Stimulated activated CD4-positive, alpha-beta T cell treated with anti-CD3 and anti-CD28 coated beads, TNF-alpha, amount 100 ng/mL, for 1 hour (primary cell): Measurements from ENCODE around the gene BEX5.
A peak's percentile ranks its signal among the peaks of the same experiment; 100 is the strongest.
"Not testable (repeated sequence)": the region's sequence is repeated elsewhere in the genome, so short reads cannot be mapped to it uniquely, and the experiment has no call there.

Experiments used
- DNase-seq, 3 donors: peaks; one replicate each; pipeline ENCODE4 v3.0.0-alpha.2; 2020; ENCODE audit warnings: low read depth in 3 of 3, low spot score in 1 of 3

The BEX5 gene

DNA sequence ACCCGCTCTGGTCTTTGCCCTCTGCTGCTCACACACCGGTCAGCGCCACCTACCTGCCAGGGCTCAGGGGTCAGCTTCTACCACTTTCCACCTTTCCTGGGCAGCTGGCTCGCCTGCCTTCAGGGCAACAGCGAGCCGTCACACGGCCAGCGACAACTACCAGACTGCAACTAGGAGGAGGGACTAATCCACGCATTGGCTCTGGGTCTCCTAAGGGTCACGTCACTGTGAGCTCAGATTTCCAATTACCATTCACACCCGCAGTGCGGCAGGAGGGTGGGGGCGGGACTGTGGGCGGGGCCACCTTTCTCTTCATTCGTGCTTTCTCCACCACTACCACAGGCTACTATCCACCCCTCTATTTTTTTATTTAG, at the start of gene BEX5:
TSS of gene BEX5 (minus strand) at position 172 of the 374 bp plus-strand sequence. CDS start 1,712 bp downstream, outside the sequence.
- peak in 2 of 3 donors; percentile 25 to 26 for DNase-seq

DNA sequence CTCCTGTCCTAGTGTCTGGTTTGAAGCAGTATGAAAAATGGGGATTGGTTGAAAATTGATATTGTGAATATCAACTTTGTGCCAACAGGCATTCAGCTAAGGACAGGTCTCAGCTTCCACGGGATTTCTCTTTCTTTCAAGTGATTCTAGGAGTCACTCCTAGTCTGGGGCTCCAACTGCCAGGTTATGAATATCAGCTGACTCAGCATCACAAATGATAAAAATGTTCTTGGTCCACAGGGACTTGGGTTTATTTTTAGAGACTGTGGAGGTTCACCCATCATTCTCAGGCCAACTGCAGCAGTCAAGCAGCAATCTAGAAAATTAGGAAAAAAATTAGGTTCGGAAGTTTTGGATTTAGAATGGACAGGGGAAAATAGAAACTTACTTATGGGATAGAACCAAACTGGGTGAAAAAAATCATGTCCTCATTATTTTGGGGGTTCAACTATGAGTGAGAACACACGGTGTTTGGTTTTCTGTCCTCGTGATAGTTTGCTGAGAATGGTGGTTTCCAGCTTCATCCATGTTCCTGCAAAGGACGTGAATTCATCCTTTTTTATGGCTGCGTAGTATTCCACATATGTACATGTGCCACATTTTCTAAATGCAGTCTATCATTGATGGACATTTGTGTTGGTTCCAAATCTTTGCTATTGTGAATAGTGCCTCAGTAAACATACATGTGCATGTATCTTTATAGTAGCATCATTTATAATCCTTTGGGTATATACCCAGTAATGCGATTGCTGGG, 30.4 kb upstream of the BEX5 start:
- no peak for DNase-seq

DNA sequence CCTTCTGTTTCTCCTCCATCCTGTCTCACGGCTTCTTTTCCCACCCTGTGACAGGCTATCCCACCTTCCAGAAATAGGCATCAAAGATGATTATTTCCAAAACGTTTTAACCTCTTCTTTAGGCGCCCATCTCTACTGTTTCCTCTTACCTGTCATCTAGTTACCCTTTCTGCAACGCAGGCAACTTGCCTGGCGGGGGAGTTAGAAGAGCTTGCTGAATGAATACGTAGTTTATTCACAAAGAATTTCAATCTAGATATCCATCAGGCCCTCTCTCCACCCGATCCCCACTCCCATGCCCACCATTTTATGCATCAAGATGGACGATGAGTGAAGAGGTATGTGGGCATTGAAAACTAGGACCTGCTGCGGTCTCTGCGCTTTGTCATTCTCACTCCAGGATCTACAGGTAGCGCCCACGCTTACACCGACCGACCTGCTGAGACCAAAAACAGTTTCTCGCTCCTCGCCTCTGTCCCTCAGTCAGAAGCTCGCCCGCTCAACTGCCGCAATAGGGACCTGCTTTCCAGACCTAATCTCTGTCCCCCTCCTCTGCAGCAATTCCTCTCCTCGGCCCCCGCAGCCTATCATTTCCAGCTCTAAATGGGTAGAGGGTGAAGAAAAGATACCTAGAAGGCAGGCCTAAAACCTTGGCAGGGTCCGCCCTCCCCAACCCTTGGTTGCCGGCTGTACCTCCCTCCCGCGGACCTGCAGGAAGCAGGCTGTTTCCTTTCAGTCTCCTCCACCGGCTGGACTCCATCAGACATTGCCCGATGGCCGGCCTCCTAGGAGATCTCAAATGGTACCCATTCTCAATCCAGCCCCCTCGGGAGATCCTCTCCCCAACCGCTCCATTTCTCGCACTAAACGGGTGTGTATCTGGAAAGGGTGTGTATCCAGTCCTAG, 624 bp downstream of the BEX5 start:
- DNase-seq = no peak

DNA sequence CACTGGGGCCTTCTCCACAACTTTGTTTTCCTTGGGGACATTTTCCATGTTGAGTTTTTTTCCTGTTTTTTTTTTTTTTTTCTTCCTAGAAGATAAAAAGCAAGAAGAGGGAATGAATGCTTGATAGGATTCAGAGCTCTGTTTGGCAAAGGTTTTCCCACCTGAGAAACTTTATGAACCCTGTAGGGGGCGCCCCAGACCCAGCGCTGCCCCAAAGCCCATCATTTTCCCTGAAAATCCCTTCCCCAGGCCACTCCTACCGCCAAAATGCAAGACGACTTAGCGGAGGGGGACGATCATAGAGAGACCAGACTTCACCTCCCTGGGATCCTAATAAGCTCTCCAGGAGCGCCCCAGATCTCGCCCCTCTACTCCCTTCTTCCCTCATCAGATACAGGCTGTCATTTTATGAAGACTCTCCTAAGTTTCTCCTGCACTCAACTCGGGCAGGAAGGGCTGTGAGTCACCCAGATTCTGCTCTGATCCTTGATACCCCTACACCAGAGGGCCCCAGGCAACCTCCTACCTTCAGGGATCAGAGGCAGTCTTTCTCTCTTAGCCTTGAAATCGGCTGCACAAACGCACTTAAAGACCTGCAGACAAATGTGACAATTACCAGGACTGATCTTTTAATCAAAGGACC, 1.4 kb downstream of the BEX5 start:
- no peak for DNase-seq

DNA sequence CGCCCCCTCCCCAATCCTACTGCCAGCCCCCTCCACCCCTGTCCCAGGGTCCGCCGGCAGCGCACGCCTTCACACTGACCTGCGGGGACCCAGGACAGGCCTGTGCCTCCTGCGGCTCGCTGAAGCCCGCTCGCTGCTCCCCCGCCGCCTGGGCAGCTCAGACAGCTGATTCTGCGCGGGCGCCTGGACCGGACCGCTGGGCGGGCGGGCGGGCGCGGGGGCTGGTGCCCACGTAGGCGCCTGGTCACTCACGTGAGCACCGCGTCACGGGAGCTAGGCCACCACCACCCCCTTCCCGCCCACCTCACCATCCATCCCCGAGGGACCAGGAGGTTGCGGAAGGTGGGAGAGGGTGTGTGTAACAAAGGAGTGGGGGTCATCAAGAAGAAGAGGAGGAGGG, 13.5 kb downstream of the BEX5 start, which contains the start of gene TCEAL6:
TSS of gene TCEAL6 (minus strand) at position 208 of the 400 bp plus-strand sequence.
- DNase-seq = not testable (repeated sequence)

DNA sequence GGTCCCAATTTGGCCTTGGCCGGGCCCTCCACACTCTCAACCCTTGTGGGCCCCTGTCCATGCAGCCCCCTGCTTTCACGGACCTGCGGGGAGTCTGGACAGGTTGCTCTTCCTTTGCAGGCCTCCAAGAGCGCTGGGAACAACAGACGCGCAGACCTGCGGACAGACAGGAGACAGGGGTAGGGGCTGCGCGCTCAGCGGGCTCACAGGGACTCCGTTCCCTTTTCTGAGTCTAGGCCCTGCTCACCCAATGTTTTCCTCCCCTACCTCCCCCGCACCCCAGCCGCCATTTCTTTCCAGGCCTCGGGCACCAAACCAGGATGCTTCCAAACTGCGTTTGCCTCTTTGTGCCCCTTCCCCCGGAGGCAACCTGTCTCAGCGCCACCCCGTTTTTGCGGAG, 14.1 kb downstream of the BEX5 start:
- DNase-seq = not testable (repeated sequence)

DNA sequence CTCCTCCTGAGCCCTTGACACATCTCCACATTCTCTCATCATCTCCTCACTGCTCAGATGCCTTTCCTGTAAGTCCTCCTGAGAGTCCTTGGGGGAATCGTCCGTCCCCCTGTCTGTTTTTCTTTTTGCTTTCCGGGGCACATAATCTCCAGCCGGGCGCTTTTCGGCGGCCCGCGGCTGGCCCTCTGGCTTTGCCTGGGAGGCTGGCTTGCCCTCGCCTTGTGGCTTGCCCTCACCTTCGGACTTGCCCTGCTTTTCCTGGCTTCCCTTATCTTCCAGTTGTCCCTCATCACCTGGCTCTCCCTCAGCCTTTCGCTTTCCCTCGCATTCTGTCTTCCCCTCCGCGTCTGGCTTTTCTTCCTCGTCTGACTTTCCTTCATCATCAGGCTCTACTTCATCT, 14.9 kb downstream of the BEX5 start:
- not testable (repeated sequence) for DNase-seq

DNA sequence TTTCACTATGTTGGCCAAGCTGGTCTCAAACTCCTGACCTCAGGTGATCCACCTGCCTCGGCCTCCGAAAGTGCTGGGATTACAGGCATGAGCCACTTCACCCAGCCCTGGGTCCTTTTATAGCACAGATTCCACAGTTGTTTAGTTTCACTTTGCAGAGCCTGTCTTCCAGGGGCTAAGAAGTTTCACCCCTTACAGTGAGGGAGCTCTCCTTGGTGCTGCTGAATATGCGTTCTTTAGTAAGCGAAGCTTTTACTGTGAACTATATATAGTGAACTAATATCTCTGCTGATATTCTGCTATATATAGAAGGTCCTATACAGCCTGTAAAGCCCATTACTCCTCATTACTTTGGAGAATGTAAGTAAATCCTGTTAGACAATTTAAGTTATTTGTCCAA, 17.7 kb downstream of the BEX5 start:
- DNase-seq = no peak

DNA sequence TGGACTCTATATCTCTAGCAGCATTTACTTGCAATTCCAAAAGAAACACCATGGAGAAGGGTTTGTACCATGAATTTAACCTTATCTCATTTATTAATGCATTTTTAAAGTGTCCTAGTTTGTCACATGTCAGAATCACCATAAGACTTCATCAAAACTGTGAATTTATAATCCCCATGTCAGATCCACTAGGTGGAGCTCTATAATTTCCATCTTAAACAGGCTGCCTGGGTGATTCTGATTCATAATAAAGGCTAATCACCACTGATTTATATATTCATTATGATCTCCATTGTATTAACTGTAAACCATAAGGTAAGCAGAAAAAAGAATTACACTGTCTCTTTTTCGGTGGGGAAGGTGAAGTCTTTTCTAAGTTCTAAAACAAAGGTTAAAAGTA, 26.3 kb downstream of the BEX5 start:
- DNase-seq = no peak

DNA sequence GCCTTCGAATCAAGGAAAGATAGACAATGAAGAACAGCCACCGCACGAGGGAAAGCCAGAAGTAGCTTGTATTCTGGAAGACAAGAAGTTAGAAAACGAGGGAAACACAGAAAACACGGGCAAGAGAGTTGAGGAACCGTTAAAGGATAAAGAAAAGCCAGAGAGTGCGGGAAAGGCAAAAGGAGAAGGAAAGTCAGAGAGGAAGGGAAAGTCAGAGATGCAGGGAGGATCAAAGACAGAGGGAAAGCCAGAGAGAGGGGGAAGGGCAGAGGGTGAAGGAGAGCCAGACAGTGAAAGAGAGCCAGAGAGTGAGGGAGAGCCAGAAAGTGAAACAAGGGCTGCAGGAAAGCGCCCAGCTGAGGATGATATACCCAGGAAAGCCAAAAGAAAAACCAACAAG, 28.9 kb downstream of the BEX5 start:
- no peak for DNase-seq

DNA sequence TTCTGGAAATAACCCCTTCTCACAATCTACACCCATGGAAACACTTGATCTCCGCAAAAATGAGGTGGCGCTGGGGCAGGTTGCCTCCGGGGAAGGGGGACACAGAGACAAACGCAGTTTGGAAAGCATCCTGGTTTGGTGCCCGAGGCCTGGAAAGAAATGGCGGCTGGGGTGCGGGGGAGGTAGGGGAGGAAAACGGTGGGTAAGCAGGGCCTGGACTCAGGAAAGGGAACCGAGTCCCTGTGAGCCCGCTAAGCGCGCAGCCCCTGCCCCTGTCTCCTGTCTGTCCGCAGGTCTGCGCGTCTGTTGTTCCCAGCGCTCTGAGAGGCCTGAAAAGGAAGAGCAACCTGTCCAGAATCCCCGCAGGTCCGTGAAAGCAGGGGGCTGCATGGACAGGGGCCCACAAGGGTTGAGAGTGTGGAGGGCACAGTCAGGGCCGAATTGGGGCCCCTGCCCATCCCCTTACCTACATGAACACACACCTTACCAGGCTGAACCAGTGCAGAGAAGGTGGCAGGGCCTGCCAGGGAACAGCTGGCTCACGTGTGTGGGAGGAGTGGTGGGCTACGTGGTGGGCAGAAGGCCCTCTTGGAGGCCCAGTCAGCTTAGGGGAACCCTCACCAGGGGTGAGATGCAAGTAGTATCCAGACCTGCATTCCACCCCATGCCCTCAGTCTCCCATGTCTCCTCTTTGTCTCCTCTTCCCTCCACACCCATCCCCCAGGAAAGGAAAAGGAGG, 29.5 kb downstream of the BEX5 start:
- DNase-seq = not testable (repeated sequence)

DNA sequence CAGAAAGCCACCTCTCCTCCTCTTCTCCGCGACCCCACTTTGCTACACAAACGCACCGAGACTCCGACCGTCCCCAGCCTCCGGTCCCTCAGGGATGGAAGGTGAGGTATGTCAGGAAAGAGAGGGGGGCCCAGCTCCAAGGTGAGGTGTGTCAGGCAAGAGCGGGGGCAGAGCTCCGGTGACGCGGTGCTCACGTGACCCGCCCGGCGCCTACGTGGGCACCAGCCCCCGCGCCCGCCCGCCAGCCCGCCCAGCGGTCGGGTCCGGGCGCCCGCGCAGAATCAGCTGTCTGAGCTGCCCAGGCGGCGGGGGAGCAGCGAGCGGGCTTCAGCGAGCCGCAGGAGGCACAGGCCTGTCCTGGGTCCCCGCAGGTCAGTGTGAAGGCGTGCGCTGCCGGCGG, 30.3 kb downstream of the BEX5 start, which contains the start of gene TCEAL2:
TSS of gene TCEAL2 (plus strand) at position 244 of the 400 bp plus-strand sequence. CDS start 1,152 bp downstream, outside the sequence.
- not testable (repeated sequence) for DNase-seq

DNA sequence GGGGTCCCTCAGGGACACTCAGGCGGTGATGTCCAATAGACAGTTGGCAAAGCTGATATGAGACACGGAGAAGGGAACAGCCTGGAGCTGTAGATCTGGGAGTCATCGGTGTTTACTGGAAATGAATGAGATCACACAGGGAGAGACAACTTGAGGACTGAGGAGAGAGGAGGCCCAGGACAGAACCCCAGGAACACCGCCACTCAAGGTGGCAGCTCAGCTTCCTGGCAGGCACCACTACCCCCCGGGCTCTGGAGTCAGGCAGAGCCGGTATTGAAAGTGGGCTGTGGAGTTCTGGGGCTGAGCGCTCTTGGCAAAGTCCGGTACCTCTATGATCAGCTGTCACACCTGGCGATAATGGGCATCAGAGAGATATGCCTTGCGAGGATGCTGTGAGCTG, 30.8 kb downstream of the BEX5 start:
- DNase-seq = not testable (repeated sequence)

DNA sequence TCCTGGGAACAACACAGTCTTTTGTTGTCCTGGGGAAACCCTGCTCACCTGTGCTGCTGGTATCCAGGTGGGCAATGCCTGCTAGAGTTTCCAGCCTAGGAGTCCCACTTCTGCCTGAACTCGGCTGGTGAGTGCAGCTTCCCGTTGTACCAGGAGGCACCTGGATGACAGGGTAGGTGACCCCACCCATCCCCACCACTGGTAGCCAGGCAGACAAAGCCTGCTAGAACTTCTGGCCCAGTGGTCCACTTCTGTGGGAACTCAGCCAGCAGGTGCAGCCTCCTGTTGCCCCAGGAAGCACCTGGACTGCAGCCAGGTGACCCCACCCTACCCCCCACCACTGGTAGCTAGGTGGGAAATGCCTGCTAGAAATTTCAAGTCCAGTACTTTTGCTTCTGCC, 40.0 kb downstream of the BEX5 start:
- DNase-seq = no peak

DNA sequence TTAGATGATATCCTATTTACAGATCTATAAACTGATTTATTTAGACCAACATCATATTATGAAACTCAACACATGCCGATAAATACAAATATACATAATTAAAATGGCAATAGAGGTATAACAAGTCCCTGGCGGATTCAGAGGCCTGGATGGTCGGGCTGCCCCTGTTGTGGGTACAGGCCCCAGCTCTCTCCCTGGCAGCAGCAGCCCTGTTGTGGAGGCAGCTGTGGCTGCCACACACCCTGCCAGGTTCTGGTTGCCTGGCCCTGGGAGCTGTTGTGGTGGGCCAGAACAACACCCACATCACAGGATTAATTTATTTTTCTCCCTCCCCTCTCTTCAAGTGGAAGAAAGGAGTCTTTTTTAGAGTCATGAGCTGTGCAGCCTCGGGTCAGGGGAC, 42.4 kb downstream of the BEX5 start:
- DNase-seq = no peak
